GM21526 (cell line): ENCODE results near the gene USP12.

ENCODE experiments used
- ATAC-seq: cut with Tn5 transposase; IDR thresholded peaks from one replicate; pipeline ENCODE4 v1.9.1; 2021; ENCODE audit warnings: moderate library complexity; ENCODE audit not compliant: unreplicated experiment, low FRiP score

USP12 gene

GRCh38 chr13:27041341-27041740, 130.3 kb downstream of the USP12 start:
- ATAC-seq = no peak

GRCh38 chr13:27040826-27041108, 130.8 kb downstream of the USP12 start:
- ATAC-seq = no peak

- no peak for ATAC-seq
Observed at GRCh38 chr13:27039171-27039701, 132.4 kb downstream of the USP12 start.

- ATAC-seq = no peak
Observed at GRCh38 chr13:27038323-27038722, 133.3 kb downstream of the USP12 start.

- ATAC-seq = no peak
Observed at GRCh38 chr13:27037571-27037970, 134.0 kb downstream of the USP12 start.

- no peak for ATAC-seq
Observed at GRCh38 chr13:27037171-27037570, 134.4 kb downstream of the USP12 start.

GRCh38 chr13:27036236-27036981, 135.2 kb downstream of the USP12 start:
- ATAC-seq = no peak

- no peak for ATAC-seq
Observed at GRCh38 chr13:27035892-27036235, 135.7 kb downstream of the USP12 start.

- no peak for ATAC-seq
Observed at GRCh38 chr13:27034678-27035111, 136.9 kb downstream of the USP12 start.

GRCh38 chr13:27028683-27029480, 142.7 kb downstream of the USP12 start:
- no peak for ATAC-seq

GRCh38 chr13:27027086-27027667, 144.4 kb downstream of the USP12 start:
- no peak for ATAC-seq

GRCh38 chr13:27026396-27026795, 145.2 kb downstream of the USP12 start:
- no peak for ATAC-seq

- ATAC-seq = no peak
Observed at GRCh38 chr13:27024776-27025492, 146.7 kb downstream of the USP12 start.

GRCh38 chr13:27024074-27024461, 147.5 kb downstream of the USP12 start:
- ATAC-seq = no peak

- ATAC-seq = no peak
Observed at GRCh38 chr13:27023385-27024073, 148.1 kb downstream of the USP12 start.

- no peak for ATAC-seq
Observed at GRCh38 chr13:27022571-27023311, 148.9 kb downstream of the USP12 start.

GRCh38 chr13:27020415-27020814, 151.2 kb downstream of the USP12 start:
- ATAC-seq = no peak

GRCh38 chr13:27018882-27019281, 152.7 kb downstream of the USP12 start:
- ATAC-seq = no peak

GRCh38 chr13:27018344-27018861, 153.2 kb downstream of the USP12 start:
- no peak for ATAC-seq
